Umbilical cord (tissue), 2 donors: ENCODE results near the gene IGFBP2. TPM values are rescaled to one million over a fixed set of nuclear protein-coding genes. Genes with fewer than 3 reads are reported as not detected.

Experiments
- DNase-seq: peaks from one replicate; pipeline ENCODE4 v3.0.0-alpha.2; 2015; ENCODE audit warnings: low spot score
- total RNA-seq: library from RNA; depleted of rRNA; stranded (reverse); fragments of >200 nt; gene quantifications from one replicate; pipeline ENCODE4 v1.2.3, GENCODE V29; 2014; ENCODE audit warnings: low replicate concordance; ENCODE audit not compliant: insufficient read depth

The IGFBP2 gene
- total RNA-seq, 1 donor from 2014 or later = 150 TPM

- no peak for DNase-seq
Observed at GRCh38 chr2:216615298-216616082, 17.7 kb upstream of the IGFBP2 start.

DNA sequence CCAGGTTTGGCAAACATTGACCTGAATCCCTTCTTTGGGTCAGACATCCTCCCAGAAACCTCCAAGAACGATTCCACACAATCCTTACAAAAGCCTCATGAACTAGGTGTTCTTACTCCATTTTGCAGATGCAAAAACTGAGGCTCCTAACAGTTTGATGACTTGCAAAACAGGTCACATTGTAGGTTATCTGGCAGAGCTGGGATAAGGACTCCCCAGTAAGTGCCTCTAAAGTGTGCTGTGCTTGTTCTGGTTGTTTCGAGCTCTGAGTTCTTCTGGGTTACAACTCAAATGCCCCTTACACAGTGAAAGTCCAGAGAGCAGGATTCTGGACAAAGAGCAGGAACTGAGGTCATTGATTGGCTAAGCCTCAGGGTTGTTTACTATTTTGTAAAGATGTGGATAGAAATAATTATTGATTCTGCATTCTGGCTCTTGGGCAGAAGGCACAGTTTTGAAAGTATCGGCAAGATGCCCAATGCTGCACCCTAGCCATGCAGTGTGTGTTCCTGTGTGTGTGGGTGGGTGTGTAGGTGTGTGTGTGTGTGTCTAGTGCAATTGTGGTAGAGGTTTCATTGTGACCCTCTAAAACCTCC, 17.0 kb upstream of the IGFBP2 start:
- DNase-seq = no peak

DNA sequence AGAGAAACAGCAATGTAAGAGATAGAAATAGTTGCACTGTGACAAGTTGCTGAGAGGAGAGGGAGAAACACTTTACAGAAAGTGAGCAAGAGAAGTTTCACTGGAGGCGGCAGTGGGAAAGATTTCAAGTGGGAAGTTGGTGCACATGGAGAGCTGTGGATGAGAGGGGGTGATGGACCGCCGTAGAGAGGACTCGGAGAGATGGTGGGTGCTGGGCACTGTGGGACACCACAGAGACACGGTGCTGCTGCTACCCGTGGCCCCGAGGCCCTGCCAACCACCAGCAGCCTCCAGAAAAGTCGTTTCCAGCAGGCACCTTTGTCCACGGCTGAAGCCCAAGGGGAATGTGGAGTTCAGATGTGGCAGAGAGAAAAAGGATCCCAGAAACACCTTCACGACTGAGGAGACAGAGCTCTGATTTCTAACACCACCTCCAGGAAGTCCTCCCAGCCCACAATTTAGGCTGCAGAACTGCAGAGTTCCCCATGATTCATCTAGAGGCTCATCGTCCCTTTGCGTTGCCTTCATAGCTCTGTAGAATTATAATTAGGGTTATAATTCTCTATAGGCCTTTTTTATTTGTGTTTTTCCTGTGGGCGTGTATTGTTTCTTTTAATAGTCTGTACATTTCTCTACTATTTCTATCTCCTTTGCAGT, 15.9 kb upstream of the IGFBP2 start:
- no peak for DNase-seq

DNA sequence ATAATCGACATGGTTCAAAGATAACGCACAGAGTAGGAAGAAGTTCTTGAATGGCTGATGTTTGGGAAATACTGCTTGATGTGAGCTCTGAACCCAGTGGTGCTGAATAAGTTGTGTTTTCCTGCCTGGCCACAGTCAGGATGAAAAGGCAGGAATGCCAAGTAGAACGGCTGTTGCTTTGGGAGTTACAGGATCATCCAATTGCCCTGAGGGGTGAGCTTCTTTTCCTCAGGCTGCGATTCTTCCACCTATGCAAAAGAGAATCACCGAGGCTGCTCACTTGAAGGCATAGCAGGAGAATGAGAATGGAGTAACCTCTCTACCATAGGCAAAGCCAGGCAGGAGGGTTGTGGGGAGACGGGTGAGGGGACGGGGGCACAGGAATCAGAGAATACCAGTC, 14.4 kb upstream of the IGFBP2 start:
- no peak for DNase-seq

- peak; percentile 58 for DNase-seq
Observed at GRCh38 chr2:216619411-216620393, 13.5 kb upstream of the IGFBP2 start.

DNA sequence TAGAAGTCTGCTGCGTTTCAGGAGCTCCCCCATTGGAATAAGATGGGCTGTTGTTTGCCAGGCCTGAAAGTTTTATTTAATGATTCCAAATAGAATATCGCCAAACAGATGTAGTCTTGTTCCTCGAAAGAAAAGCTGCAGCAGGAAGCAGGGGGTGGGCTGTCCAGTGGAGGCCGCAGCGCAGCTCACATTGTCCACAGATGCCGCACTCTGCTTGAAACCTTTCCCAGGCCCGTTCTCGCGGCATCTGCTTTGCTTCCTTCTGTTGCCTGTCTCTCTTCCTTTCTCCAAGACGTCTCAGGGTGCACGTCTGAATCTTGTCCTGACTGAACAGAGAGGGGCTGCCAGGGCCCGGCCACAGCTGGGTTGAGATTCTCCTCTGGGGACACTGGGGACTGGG, 12.4 kb upstream of the IGFBP2 start:
- DNase-seq = no peak

DNA sequence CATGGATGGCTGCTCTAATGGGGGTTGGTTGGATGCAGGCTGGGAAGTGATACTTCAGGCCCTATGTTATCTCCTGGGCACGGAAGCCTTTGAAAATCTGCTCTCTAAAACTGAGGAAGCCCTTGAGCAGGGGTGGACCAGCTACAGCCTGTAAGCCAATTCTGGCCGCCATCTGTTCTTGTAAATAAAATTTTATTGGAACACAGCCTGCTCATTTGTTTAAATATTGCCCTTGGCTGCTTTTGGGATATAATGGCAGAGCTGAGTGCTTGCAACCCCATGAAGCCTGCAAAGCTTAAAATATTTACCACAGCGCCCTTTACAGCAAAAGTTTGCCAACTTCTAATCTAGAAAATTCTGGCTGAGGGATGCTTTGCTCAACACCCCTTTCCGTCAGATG, 11.9 kb upstream of the IGFBP2 start:
- no peak for DNase-seq

DNA sequence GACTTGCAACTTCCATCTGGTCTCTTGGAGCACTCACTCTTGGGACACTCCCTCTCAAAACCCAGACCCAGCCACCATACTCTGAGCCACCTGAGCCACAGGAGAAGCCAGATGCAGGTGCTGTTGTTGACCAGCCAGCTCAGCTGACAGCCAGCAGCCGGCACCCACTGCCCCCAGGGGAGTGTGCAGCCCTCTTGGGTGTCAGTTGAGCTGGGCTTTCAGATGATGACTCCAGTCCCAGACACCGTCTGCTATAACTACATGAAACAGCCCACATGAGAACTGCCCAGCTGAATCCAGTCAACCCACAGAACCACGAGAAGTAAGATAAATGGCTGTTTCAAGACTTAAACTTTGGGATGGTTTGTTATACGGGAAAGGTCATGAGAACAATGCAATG, 10.7 kb upstream of the IGFBP2 start:
- no peak for DNase-seq

GRCh38 chr2:216624251-216624650, 9.0 kb upstream of the IGFBP2 start:
- no peak for DNase-seq

DNA sequence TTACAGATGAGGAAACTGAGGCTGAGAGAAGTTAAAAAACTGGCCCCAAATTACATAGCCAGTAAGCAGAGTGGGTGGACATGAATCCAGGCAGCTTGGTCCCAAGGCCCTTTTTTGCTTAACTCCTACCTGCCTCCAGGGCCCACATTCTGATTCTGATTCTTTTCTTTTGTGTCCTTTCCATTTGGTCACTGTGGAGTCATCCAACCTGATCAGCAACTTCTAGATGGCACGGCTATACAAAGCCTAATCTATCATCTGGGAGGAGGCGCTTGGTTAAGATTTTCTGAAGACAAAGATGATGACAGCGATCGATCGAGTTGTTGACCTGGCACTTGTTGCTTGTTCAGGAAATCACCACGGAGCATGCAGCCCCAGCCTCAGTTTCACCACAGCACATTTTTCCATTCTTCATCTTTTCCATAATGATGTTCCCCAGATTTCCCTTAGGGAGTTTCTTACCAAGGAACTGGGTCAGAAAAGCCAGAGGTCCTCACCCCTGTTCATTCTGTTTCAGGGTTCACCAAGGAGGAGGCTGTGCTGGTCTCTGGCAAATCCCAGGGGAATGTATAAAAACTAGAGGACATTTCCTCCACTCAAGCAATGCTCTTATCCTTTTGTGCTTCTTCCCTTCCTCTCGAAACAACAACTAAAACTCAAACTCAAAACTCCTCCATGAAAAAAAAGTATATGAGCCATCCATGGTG, 6.9 kb upstream of the IGFBP2 start:
- DNase-seq = no peak

- no peak for DNase-seq
Observed at GRCh38 chr2:216626875-216627245, 6.4 kb upstream of the IGFBP2 start.

DNA sequence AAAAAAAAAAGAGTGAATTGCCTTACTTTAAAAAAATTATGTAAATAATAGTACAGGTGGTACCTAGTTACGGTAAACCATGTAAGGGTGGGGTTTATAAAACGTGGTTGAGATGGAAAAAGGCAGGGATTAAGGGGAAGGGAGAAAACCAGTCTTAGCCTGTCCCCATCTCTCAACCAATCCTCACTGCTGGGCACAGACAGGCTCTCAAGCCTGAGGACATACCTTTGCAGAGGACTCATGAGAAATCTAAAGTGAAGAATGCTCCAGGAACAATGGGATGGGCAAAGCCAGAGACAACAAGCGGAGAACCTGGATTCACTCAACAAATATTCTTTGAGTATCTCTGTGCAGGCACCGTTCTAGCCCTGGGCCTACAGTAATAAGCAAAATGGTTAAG, 3.4 kb upstream of the IGFBP2 start:
- no peak for DNase-seq

DNA sequence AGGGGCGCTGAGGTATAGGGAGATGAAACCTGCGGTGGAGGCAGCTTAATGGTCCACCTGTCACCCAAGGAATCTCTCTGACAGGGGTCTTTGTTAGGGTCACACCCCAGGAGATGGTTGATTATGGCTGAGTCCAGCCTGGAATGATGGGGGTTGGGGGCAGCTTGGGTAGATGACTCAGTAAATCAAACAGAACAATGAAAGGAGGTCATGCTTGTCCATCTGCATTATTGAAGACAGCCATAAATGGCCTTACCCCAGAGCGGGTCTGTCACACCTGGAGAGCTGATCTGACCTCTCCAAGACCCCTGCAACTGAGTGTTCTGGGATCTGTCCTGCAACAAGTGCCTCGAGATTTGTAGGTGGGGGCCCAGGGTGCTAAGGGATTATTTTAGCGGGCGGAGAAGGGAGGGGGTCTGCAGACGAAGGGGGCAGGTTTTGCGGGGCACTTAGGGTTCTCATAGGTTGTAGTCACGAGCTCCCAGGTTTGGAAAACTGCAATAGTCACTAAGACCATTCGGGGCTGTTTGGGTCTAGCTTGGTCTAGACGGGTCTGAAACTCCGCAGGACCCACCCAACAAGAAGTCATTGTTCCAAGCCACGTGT, 771 bp upstream of the IGFBP2 start:
- no peak for DNase-seq

GRCh38 chr2:216633616-216634369, 573 bp downstream of the IGFBP2 start:
- DNase-seq = no peak

DNA sequence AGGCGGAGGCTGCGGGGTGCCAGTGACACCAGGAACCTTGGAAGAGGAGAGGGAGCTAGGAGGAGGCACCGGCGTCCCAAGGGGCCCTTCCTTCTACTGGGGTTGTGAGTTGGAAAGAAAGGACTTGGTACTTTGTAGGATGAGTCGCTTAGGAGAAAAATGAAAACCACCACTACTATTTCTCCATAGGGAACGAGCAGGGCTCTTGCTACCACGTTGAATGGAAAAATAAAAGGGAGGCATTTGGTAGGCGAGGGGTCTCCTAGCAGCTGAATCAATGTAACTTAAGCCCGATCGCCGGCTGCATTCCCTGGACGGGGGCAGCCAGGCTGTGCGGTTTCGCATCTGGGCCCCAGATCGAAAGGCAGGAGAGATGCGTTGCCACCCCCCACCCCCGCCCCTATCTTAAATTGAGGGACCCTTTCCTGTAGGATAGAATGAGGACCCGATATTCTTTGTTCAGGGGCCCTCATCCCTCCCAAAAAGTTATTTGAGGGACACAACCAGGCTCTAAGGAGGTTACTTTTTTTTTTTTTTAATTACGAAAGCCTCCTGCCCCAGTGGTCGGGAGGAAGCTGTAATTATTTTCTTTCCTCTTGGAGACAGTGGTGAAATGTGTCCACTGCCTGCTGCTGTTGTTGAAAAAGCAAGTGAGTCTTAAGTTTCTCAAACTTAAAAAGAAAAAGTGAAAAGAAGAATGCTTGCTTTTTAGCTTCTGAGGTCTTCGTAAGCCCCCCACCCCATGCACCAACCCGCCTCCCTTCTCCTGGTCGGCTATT, 1.3 kb downstream of the IGFBP2 start:
- DNase-seq = no peak

DNA sequence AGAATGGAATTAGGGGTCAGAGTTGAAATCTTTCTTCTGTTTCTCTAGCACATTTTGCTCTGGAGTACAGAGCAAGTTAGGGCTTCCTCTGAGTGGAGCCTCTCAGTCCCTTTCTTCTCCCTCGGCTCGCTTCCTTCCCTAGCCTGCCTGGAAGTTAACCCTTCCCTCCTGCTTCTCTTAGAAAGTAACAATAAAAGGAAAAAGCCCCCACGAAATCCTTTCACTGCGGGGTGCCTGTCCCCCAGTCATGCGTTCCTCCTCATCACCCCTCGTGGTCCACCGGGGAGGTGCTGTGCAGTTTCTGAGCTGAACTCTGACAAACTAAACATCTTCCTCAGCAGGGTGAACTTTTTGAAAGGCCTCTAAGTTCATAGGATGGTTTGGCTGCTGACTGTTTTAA, 2.0 kb downstream of the IGFBP2 start:
- no peak for DNase-seq

DNA sequence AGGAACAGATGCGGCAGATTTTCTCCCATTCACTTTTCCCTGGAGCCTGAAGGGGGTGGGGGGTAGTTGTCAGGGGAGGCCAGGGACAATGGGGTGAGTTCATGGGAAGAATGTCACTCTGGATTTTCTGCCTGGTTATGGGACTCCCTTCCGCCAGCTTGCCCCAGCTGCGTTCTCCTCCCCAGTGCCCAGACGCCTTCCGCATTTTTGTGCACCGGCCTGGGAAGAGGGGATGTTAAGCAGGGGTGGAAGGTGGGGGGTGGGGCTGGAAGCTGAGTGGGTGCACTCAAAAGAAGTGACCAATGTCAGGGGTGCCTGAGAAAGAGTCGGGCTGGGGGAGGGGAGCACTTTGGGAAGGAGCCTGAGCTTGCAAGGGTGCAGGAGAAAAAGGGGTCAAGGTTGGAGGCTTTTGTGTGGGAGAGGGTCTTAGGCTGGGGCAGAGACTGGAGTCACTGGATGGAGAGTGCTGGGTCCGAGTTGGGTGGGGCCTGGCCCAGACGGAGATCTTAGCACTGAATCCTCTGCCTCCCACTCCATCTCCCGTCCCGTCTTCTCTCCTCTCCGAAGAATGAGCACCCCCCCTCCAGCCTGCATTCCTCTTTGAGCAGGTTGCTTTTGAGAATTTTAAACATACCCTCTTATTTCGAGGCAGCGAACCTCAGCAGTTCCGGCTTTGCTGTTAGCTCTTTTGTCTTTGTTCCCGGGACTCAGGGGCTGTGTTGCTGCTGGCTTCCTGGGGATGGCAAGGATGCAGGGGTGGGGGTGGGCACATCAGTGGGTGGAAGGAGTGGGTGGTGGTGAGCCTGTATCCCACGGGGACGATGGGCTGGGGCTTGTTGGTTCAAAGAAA, 2.7 kb downstream of the IGFBP2 start:
- DNase-seq = no peak
